K562 (cell line): ENCODE data around the gene IGFALS. TPM values are rescaled to one million over a fixed set of nuclear protein-coding genes. Genes with fewer than 3 reads are reported as not detected.

ENCODE experiments used
- BCL6 ChIP-seq: fragments of 250-450 bp; sonication (Bioruptor Pico); IDR thresholded peaks from 2 replicates; pipeline ENCODE4 v1.4.0; 2020
- CREB1 ChIP-seq, 2 experiments: sonication (generic) in 1 of 2; formaldehyde crosslinking in 1 of 2; IDR thresholded peaks; 2 replicates each; pipeline versions ENCODE4 v1.6.1 to v1.8.0; 2012 to 2022; ENCODE audit warnings: inconsistent platforms in 1 of 2, mild to moderate bottlenecking in 1 of 2, missing genetic modification reagents in 1 of 2, moderate library complexity in 1 of 2
- E2F6 ChIP-seq, 2 experiments: IDR thresholded peaks; 2 replicates each; pipeline ENCODE4 v1.6.1; 2011; ENCODE audit warnings: borderline replicate concordance in 1 of 2, control low read depth in 1 of 2, low read depth in 1 of 2, low read length in 1 of 2, mild to moderate bottlenecking in 1 of 2, mixed read lengths in 1 of 2, moderate library complexity in 1 of 2; ENCODE audit not compliant: insufficient read depth in 1 of 2, insufficient read length in 1 of 2, poor library complexity in 1 of 2, severe bottlenecking in 1 of 2; ENCODE audit errors: extremely low read depth in 1 of 2
- HDAC2 ChIP-seq: fragments of 450-650 bp; IDR thresholded peaks from 2 replicates; pipeline ENCODE4 v1.6.1; 2016; ENCODE audit warnings: mild to moderate bottlenecking
- MEF2A ChIP-seq: IDR thresholded peaks from 2 replicates; pipeline ENCODE4 v1.6.1; 2011; ENCODE audit warnings: low read depth, mild to moderate bottlenecking, low read length, moderate library complexity; ENCODE audit not compliant: control insufficient read depth
- STAG1 ChIP-seq: sonication (generic); formaldehyde crosslinking; IDR thresholded peaks from 2 replicates; pipeline ENCODE4 v1.5.0; 2020; ENCODE audit warnings: missing genetic modification reagents, borderline replicate concordance
- TAF15 ChIP-seq: fragments of 200-400 bp; formaldehyde crosslinking; IDR thresholded peaks from 2 replicates; pipeline ENCODE4 v1.6.1; 2017; ENCODE audit warnings: mild to moderate bottlenecking, low read depth, low read length, moderate library complexity
- YY1 ChIP-seq, 3 experiments: IDR thresholded peaks; 2 replicates each; pipeline ENCODE4 v1.6.1; 2011; ENCODE audit warnings: low read length in 2 of 3, mild to moderate bottlenecking in 2 of 3, moderate library complexity in 2 of 3, borderline replicate concordance in 1 of 3, control low read depth in 1 of 3, low read depth in 1 of 3; ENCODE audit not compliant: insufficient read depth in 3 of 3, insufficient replicate concordance in 2 of 3, control insufficient read depth in 1 of 3, insufficient read length in 1 of 3; ENCODE audit errors: extremely low read depth in 1 of 3
- ZBTB49 ChIP-seq: sonication (generic); formaldehyde crosslinking; IDR thresholded peaks from 2 replicates; pipeline ENCODE4 v1.8.0; 2022; ENCODE audit warnings: missing genetic modification reagents, mild to moderate bottlenecking, borderline replicate concordance
- polyA plus RNA-seq, 8 experiments: library from polyadenylated mRNA; depleted of rRNA in 4 of 8; stranded (reverse) in 5 of 8; unstranded in 3 of 8; fragments of >200 nt; fragmentation: Nextera tagmentation in 2 of 8; fragmentation: Illumina TruSeq in 1 of 8; extraction: Ambion mirVana in 2 of 8; extraction: Trizol in 1 of 8; gene quantifications; 2 replicates each; pipeline versions ENCODE4 v1.2.1 to v1.2.3, GENCODE V29; 2011 to 2014; ENCODE audit warnings: inconsistent platforms in 1 of 8, missing spikeins in 1 of 8
- total RNA-seq, 7 experiments: library from RNA; depleted of rRNA in 6 of 7; stranded (reverse); fragments of >200 nt in 6 of 7; fragmentation: Illumina TruSeq in 2 of 7; extraction: Trizol in 2 of 7; gene quantifications; 2 replicates each; pipeline versions ENCODE4 v1.2.1 to v1.2.3, GENCODE V29; 2011 to 2021; ENCODE audit warnings: low replicate concordance in 1 of 7
- TF ChIP-seq, protein P1 (sequence below): fragments of 200-800 bp; sonication (Bioruptor generic); IDR thresholded peaks from 2 replicates; pipeline ENCODE4 v1.6.1; 2017; ENCODE audit warnings: missing genetic modification characterization, missing compliant biosample characterization

The IGFALS gene
- total and polyA plus RNA-seq, 9 of the 15 experiments (the other 6 are each of a cell fraction or from before 2014, with no cell fraction given): not detected

DNA sequence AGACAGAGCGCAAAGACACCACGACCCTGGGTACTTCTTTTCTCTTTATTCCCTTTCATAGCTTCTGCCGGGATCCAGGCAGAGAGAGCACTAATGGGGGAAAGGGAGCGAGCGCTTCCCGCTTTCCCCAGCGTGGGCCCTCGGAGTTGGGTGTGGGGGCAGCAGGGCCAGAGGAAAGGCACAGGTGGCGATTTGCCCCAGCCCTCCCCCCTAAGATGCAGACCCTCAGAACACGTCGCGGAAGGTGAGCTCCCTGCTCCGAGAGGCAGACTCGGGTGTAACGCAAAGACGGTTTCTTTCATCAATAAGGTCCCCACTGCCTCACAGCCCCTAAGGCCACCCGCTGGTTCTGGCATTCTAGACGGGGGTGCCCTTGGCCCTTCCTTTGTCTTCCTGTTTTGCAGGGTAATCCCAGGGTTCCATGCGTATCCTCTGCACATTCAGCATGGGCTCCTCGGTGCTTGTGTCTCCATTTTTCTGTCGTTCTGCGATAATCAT, 21.6 kb downstream of the IGFALS start (continued):
- TF ChIP-seq, protein P1, sequence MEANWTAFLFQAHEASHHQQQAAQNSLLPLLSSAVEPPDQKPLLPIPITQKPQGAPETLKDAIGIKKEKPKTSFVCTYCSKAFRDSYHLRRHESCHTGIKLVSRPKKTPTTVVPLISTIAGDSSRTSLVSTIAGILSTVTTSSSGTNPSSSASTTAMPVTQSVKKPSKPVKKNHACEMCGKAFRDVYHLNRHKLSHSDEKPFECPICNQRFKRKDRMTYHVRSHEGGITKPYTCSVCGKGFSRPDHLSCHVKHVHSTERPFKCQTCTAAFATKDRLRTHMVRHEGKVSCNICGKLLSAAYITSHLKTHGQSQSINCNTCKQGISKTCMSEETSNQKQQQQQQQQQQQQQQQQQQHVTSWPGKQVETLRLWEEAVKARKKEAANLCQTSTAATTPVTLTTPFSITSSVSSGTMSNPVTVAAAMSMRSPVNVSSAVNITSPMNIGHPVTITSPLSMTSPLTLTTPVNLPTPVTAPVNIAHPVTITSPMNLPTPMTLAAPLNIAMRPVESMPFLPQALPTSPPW: peak; percentile 63
- TF ChIP-seq ZBTB49 (CRISPR knock-in tag) (0 out of 2 replicates have a peak, but pooled peaks have one; percentile 30), E2F6 (IDR thresholded peaks at IDR 0.05; ENCODE audit: borderline replicate concordance in 1 of 2, extremely low read depth in 1 of 2, insufficient read depth in 1 of 2, insufficient read length in 1 of 2, low read depth in 1 of 2, low read length in 1 of 2, poor library complexity in 1 of 2, severe bottlenecking in 1 of 2) (peak in 1 of 2 experiments; percentile 16), BCL6 (CRISPR knock-in tag) (no peak), STAG1 (0 out of 2 replicates have a peak, but pooled peaks have one; percentile 9), MEF2A (no peak), CREB1 (IDR thresholded peaks at IDR 0.05) (no peak), CREB1 (CRISPR knock-in tag; IDR thresholded peaks at IDR 0.05) (peak; percentile 41; the same call in 1 of the 2 replicates), YY1 (IDR thresholded peaks at IDR 0.05; ENCODE audit: borderline replicate concordance in 1 of 3, control insufficient read depth in 1 of 3, extremely low read depth in 1 of 3, insufficient read depth in 3 of 3, insufficient read length in 1 of 3, insufficient replicate concordance in 2 of 3, low read depth in 1 of 3, low read length in 2 of 3) (peak in 1 of 3 experiments; percentile 33), HDAC2 (no peak), TAF15 (no peak)
